Osteoblast (primary cell): Measurements from ENCODE around the gene TCFL5. TPM values are rescaled to one million over a fixed set of nuclear protein-coding genes. Genes with fewer than 3 reads are reported as not detected.

Experiments used
- DNase-seq: peaks from one replicate; pipeline ENCODE4 v3.0.0; 2011; ENCODE audit warnings: low spot score, mixed read lengths; ENCODE audit not compliant: insufficient read length; ENCODE audit errors: missing footprints
- H2AFZ ChIP-seq: 2 replicates; pipeline ENCODE4 v1.6.0; 2011; ENCODE audit warnings: mild to moderate bottlenecking, low read length
- H3K27ac ChIP-seq: 2 replicates; pipeline ENCODE4 v1.5.1; 2011; ENCODE audit warnings: mild to moderate bottlenecking, low read depth, low read length, moderate library complexity
- H3K27me3 ChIP-seq: 2 replicates; pipeline ENCODE4 v1.6.0; 2012; ENCODE audit warnings: mild to moderate bottlenecking, control low read depth, inconsistent platforms, low read length, moderate library complexity; ENCODE audit not compliant: insufficient read depth
- H3K36me3 ChIP-seq: 2 replicates; pipeline ENCODE4 v1.5.1; 2011; ENCODE audit warnings: mild to moderate bottlenecking, low read length, control low read depth, moderate library complexity; ENCODE audit not compliant: insufficient read depth
- H3K4me1 ChIP-seq: 2 replicates; pipeline ENCODE4 v1.5.1; 2011; ENCODE audit warnings: mild to moderate bottlenecking, low read length, control low read depth, moderate library complexity; ENCODE audit not compliant: insufficient read depth
- H3K4me2 ChIP-seq: 2 replicates; pipeline ENCODE4 v1.6.0; 2011; ENCODE audit warnings: mild to moderate bottlenecking, low read length; ENCODE audit not compliant: insufficient read depth
- H3K4me3 ChIP-seq: fragments of 200-600 bp; sonication (generic); 3 replicates; pipeline ENCODE4 v1.5.1; 2012; ENCODE audit warnings: mild to moderate bottlenecking, low read length, inconsistent platforms; ENCODE audit not compliant: insufficient read depth
- H3K79me2 ChIP-seq: 2 replicates; pipeline ENCODE4 v1.6.0; 2012; ENCODE audit warnings: mild to moderate bottlenecking, low read length, control low read depth, inconsistent platforms; ENCODE audit not compliant: insufficient read depth
- H3K9me3 ChIP-seq: 2 replicates; pipeline ENCODE4 v1.5.1; 2011; ENCODE audit warnings: low read depth, low read length, control low read depth
- H4K20me1 ChIP-seq: 2 replicates; pipeline ENCODE4 v1.6.0; 2012; ENCODE audit warnings: mild to moderate bottlenecking, low read length, control low read depth; ENCODE audit not compliant: insufficient read depth
- total RNA-seq: library from RNA; depleted of rRNA; stranded (reverse); fragments of >200 nt; gene quantifications from 2 replicates; pipeline ENCODE4 v1.2.3, GENCODE V29; 2012
- TF ChIP-seq, protein P1 (sequence below): IDR thresholded peaks from 2 replicates; pipeline ENCODE4 v1.5.1; 2011; ENCODE audit warnings: mild to moderate bottlenecking, low read depth, low read length, moderate library complexity; ENCODE audit errors: extremely low read depth

Gene TCFL5
- total RNA-seq, 1 donor = 13.0 TPM

DNA sequence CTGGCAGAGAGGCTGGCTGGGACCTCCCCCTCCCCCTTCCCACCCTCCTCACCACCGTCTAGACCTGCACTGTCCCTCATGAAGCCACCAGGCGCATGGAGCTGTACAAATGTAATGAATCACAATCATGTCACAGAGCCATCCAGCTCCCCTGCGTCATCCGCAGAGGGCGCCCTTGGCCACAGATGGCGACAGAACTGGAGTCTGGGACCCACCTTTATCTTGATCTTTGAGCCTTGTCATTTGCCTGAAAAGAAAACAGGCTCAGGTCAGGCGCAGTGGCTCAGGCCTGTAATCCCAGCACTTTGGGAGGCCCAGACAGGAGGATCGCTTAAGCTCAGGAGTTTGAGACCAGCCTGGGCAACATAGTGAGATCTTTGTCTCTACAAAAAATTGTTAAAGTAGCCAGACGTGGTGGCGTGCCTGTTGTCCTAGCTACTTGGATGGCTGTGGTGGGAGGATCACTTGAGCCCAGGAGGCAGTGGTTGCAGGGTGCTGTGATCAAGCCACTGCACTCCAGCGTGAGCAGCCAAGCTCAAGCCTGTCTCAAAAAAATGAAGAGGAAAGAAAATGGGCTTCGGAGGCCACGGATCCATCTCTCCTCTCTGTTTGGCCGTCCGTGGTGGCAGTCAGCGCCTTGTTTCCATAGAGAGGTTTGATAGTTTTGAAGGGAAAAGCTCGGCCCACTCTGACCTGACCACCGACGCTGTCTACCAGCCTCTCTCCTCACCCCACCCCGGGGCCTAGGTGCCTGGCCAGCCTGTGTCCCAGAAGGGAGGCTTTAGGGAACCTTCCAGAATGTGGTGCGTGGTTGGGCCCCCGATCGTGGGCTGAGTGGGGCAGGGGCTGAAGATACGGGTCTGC lies 38.6 kb downstream of the TCFL5 start:
- DNase-seq = peak; percentile 97
- H2AFZ ChIP-seq = no peak overlapping the region
- H3K36me3 ChIP-seq = no peaks in the 10 kb centered on the region
- no peaks in the 10 kb centered on the region for H3K79me2 ChIP-seq
- H3K4me3 ChIP-seq = no peak overlapping the region
- peaks cover 27% of the 10 kb centered on the region for H3K27me3 ChIP-seq
- H3K27ac ChIP-seq = no peak overlapping the region
- H3K9me3 ChIP-seq = no peaks in the 10 kb centered on the region
- TF ChIP-seq, protein P1, sequence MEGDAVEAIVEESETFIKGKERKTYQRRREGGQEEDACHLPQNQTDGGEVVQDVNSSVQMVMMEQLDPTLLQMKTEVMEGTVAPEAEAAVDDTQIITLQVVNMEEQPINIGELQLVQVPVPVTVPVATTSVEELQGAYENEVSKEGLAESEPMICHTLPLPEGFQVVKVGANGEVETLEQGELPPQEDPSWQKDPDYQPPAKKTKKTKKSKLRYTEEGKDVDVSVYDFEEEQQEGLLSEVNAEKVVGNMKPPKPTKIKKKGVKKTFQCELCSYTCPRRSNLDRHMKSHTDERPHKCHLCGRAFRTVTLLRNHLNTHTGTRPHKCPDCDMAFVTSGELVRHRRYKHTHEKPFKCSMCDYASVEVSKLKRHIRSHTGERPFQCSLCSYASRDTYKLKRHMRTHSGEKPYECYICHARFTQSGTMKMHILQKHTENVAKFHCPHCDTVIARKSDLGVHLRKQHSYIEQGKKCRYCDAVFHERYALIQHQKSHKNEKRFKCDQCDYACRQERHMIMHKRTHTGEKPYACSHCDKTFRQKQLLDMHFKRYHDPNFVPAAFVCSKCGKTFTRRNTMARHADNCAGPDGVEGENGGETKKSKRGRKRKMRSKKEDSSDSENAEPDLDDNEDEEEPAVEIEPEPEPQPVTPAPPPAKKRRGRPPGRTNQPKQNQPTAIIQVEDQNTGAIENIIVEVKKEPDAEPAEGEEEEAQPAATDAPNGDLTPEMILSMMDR = peak; percentile 39
- H4K20me1 ChIP-seq = no peaks in the 10 kb centered on the region
- H3K4me2 ChIP-seq = no peak overlapping the region
- H3K4me1 ChIP-seq = peaks cover 17% of the 10 kb centered on the region

DNA sequence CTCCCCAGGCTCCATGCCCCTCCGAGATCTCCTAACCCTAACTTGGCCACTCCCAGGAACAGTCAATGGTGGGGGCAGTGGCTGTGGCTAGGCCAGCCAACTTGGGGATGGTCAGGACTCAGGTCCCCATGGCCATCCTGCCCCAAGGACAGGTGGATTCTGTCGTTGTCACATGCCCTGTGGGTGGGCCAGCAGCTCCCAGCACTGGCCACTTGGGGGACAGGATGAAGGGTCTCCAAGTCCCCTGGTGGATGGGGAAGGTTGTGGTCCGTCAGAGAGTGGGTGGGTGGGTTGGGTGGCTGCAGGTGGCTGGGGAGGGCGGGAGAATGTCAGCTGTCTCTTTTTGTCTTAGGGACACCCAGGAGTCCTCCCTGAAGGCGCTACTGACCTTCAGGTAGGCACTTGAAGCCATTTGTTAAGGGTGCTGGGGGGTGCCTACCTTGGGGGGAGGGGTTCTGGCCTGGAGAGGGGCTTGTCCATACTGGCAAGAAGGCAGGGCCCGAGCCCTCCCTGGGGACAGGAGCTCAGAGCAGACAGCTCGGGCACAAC lies 39.3 kb downstream of the TCFL5 start:
- Histone ChIP-seq H3K27me3 (peaks cover 28% of the 10 kb centered on the region), H3K27ac (no peak overlapping the region), H3K79me2 (no peaks in the 10 kb centered on the region), H3K4me3 (no peak overlapping the region), H3K4me1 (peaks cover 17% of the 10 kb centered on the region), H3K9me3 (no peaks in the 10 kb centered on the region), H4K20me1 (no peaks in the 10 kb centered on the region), H3K4me2 (no peak overlapping the region), H3K36me3 (no peaks in the 10 kb centered on the region), H2AFZ (no peak overlapping the region)
- DNase-seq = no peak
- TF ChIP-seq, protein P1 = no peak

DNA sequence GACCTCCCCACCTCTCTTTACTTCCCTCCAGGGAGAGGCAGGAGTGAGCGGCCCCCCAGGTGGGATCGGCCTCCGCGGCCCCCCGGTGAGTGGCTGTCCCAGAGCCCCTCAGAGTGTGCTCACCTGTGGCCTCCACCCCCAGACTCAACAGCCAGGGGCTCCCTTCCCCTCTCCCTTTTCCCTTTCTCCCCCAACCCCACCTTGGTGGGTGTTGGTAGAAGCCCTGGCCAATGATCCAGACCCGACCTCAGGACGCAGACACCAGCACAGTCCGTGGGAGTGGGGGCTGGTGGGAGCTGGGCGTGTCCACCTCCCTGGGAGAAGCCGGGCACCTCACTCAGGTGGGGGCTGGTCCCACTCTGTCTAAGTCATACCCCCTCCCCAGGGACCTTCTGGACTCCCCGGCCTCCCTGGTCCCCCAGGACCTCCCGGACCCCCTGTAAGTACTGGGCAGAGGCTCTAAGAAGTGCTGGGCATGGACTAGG lies 39.9 kb downstream of the TCFL5 start:
- Histone ChIP-seq H3K4me2 (no peak overlapping the region), H3K9me3 (no peaks in the 10 kb centered on the region), H2AFZ (no peak overlapping the region), H4K20me1 (no peaks in the 10 kb centered on the region), H3K27me3 (peaks cover 26% of the 10 kb centered on the region), H3K4me1 (peaks cover 17% of the 10 kb centered on the region), H3K27ac (no peak overlapping the region), H3K79me2 (no peaks in the 10 kb centered on the region), H3K4me3 (no peak overlapping the region), H3K36me3 (no peaks in the 10 kb centered on the region)
- peak; percentile 78 for DNase-seq
- TF ChIP-seq, protein P1 = no peak
